ENCODE results near the gene ASB7.
"Not testable (repeated sequence)": the region's sequence is repeated elsewhere in the genome, so short reads cannot be mapped to it uniquely, and the experiment has no call there.

ASB7 gene

GRCh38 chr15:100651253-100651652 lies 48.9 kb downstream of the ASB7 start:
- no peak for DNase-seq (ENCODE audit: low read depth)

GRCh38 chr15:100652116-100652515 lies 49.7 kb downstream of the ASB7 start:
- no peak for DNase-seq (ENCODE audit: low read depth)

GRCh38 chr15:100653608-100654007 lies 51.2 kb downstream of the ASB7 start:
- DNase-seq (ENCODE audit: low read depth), result no peak

- DNase-seq (ENCODE audit: low read depth), result no peak
Measured at GRCh38 chr15:100658895-100659294, 56.5 kb downstream of the ASB7 start.

GRCh38 chr15:100661156-100661555 lies 58.8 kb downstream of the ASB7 start:
- no peak for DNase-seq (ENCODE audit: low read depth)

GRCh38 chr15:100663086-100663914 lies 60.9 kb downstream of the ASB7 start:
- no peak for DNase-seq (ENCODE audit: low read depth)

- DNase-seq (ENCODE audit: low read depth), result no peak
Measured at GRCh38 chr15:100663915-100664281, 61.5 kb downstream of the ASB7 start.

GRCh38 chr15:100665570-100665969 lies 63.2 kb downstream of the ASB7 start:
- no peak for DNase-seq (ENCODE audit: low read depth)

- DNase-seq (ENCODE audit: low read depth), result no peak
Measured at GRCh38 chr15:100667405-100668347, 65.3 kb downstream of the ASB7 start.

GRCh38 chr15:100668348-100668745 lies 66.0 kb downstream of the ASB7 start:
- no peak for DNase-seq (ENCODE audit: low read depth)

GRCh38 chr15:100669260-100669659 lies 66.9 kb downstream of the ASB7 start:
- no peak for DNase-seq (ENCODE audit: low read depth)

GRCh38 chr15:100670505-100671021 lies 68.2 kb downstream of the ASB7 start:
- DNase-seq (ENCODE audit: low read depth), result no peak

GRCh38 chr15:100671124-100671680 lies 68.8 kb downstream of the ASB7 start:
- DNase-seq (ENCODE audit: low read depth), result no peak

GRCh38 chr15:100671858-100672543 lies 69.6 kb downstream of the ASB7 start:
- no peak for DNase-seq (ENCODE audit: low read depth)

GRCh38 chr15:100672959-100673358 lies 70.6 kb downstream of the ASB7 start:
- DNase-seq (ENCODE audit: low read depth), result no peak

- DNase-seq (ENCODE audit: low read depth), result not testable (repeated sequence)
Measured at GRCh38 chr15:100679151-100679550, 76.8 kb downstream of the ASB7 start.

GRCh38 chr15:100680726-100681125 lies 78.3 kb downstream of the ASB7 start:
- DNase-seq (ENCODE audit: low read depth), result no peak

- DNase-seq (ENCODE audit: low read depth), result no peak
Measured at GRCh38 chr15:100681335-100681746, 79.0 kb downstream of the ASB7 start.

- no peak for DNase-seq (ENCODE audit: low read depth)
Measured at GRCh38 chr15:100682468-100682867, 80.1 kb downstream of the ASB7 start.

GRCh38 chr15:100683434-100683833 lies 81.0 kb downstream of the ASB7 start:
- no peak for DNase-seq (ENCODE audit: low read depth)

GRCh38 chr15:100684591-100684990 lies 82.2 kb downstream of the ASB7 start:
- no peak for DNase-seq (ENCODE audit: low read depth)

Measured in stimulated activated CD4-positive, alpha-beta T cell treated with anti-CD3 and anti-CD28 coated beads, Interleukin-2, amount 100 ng/mL, for 4 hours (primary cell).